HG02588 (cell line): ENCODE measurements around the gene PRKCH.

Experiments
- ATAC-seq: cut with Tn5 transposase; IDR thresholded peaks from one replicate; pipeline ENCODE4 v1.9.1; 2021; ENCODE audit warnings: mild to moderate bottlenecking, moderate library complexity; ENCODE audit not compliant: unreplicated experiment

Gene PRKCH

GRCh38 chr14:61575551-61576150 is 254.3 kb downstream of the PRKCH start:
- ATAC-seq: no peak

- ATAC-seq: no peak
Measured at GRCh38 chr14:61577506-61577931, 256.1 kb downstream of the PRKCH start.

DNA sequence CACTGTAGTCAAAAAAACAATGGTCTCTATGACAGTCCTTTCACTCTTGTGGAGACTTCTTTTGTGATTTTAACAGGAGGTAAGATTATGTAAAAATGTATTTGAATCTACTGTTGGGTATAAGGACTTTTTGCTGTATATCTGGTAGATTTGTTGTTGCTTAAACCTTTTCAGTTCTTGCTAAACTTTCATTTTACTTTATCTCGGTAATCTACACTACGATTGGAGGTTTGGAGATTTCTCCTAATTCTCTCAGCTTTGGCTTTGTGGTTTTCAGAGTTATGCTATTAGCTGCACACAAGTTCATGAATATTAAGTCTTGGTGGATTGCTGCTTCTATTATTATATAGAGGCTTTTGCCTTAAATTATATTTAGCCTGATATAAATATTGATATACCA is 257.4 kb downstream of the PRKCH start:
- no peak for ATAC-seq

- no peak for ATAC-seq
Measured at GRCh38 chr14:61581340-61581739, 260.0 kb downstream of the PRKCH start.

DNA sequence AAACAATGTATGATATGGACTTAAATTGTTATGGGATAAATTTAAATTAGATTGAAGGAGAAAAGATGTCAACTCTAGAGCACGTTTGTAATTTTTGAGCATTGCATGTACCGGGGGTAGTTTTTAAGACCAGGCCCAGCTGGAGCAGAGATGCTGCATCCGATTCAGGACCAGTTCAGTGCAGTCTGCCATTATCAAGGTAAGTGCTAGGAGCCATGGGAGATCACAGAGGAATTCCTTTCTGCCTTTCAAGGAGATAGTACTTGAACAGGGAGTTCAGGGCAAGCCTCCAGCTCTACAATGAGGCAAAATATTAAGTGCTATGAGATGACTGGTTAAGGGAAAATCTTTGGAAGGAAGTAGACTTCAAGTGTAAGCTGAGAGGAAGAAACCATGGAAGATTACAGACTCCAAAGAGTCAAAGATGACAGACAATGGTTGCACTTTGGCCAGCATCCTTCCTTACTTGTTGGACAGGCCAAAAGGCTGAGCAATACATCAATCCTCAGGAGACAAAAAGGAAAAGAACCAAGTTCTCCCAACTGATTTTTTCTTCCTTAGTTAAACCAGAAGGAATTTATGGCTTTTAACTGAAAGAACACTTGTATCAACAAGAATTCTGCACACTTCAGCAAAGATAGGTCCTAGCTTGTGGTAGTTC is 260.7 kb downstream of the PRKCH start:
- no peak for ATAC-seq

DNA sequence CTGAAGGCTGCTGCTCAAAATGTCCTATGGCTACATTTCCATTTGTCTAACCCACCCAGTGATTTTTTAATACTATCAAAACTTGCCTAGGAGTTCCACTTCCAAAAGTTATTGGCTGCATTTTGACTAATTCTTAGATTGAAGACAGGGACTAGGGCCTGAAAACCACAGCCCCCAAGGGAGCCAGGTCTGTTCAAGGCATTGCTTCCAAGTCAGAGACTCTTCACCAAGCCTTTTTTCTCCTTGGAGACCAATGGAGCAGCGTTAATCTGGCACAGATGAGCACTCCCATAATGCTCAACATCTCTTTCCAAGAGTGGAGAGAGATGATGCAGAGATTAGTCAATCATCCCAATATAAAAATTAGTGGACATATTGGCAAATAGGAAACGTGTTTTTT is 261.4 kb downstream of the PRKCH start:
- ATAC-seq: no peak

- no peak for ATAC-seq
Measured at GRCh38 chr14:61584331-61584741, 263.0 kb downstream of the PRKCH start.

- ATAC-seq: no peak
Measured at GRCh38 chr14:61585598-61586543, 264.5 kb downstream of the PRKCH start.

DNA sequence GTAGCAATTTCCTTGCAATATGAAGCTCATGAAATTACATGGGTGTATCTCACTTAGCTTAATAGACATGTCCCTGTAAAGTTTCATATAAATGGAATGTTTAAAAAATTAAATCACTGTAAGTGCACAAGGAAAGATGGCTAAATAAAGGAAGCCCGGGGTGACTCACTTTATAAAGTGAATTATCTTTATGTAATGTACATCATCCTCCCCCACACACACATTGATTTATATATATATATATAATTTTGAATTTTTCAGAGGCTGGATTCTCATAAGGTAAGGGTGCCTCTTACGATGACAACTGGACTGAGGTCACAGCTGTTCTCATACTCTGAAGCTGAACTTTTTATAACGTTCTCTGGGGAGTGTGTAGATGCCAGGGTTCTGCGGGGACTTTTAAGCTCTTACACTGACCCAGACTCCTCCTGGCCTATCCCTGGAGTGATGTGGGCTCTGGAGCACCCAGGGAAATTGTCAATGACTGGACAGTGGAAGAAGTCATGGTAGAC is 265.2 kb downstream of the PRKCH start:
- no peak for ATAC-seq

- ATAC-seq: no peak
Measured at GRCh38 chr14:61587081-61587713, 265.8 kb downstream of the PRKCH start.

GRCh38 chr14:61588419-61588901 is 267.1 kb downstream of the PRKCH start:
- ATAC-seq: no peak

- no peak for ATAC-seq
Measured at GRCh38 chr14:61589691-61590581, 268.6 kb downstream of the PRKCH start.

- no peak for ATAC-seq
Measured at GRCh38 chr14:61591862-61592261, 270.5 kb downstream of the PRKCH start.

GRCh38 chr14:61593330-61593729 is 272.0 kb downstream of the PRKCH start:
- ATAC-seq: no peak

DNA sequence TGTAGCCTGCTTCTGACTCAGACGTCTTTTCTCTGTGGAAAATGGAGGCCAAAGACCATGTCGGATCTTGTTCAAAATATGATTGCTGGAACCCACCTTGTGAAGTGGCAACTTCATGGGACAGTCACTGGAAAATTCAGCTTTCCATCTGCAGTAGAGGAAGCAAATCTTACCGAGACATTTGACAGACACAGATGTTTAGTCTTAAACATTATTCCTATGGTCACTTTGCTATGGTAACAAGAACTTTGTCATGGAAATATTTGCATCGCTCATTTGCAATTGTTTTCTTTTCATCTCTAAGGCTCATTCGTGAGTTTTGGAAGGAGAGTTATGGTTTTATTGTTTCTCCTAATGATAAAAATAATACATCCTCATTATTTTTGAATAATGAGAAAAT is 275.6 kb downstream of the PRKCH start:
- no peak for ATAC-seq

DNA sequence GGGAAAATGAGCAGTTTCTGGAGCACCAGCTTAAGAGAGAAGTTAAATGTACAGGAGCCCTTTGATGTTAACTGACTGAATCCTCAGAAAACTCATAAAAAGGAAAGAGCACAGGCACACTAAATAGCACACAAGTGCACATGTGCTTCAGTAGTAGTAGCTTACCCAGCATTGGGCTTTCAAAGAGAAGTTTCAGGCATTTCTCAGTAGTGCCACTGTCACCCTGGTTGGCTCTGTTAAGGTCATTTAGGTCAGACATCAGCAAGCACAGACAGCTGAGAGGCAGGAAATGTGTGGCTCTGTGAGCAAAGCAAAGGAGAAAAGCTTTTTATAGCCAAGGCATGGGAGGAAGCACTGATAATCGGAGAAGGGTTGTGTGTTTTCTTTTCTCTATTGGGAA is 277.6 kb downstream of the PRKCH start:
- no peak for ATAC-seq

DNA sequence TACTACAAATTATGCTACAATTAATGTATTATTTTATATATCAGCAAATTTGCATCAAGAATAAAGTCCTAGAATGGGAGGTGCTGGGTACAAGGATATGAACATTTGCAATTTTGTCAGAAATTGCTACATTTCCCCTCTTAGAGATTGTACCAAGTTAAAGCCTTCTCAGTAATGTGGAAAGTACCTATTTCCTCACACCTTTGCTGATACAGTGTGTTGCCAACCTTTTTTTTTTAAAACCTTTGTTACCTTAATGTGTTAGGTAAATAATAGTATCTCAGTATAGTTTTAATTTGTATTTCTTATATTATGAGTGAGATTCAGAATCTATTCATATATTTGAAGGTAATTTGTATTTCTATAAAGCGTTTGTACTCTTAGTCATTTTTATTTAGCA is 278.6 kb downstream of the PRKCH start:
- ATAC-seq: no peak
